Stimulated activated CD4-positive, alpha-beta T cell treated with anti-CD3 and anti-CD28 coated beads, Interleukin-12 subunit alpha, Interleukin-12 subunit beta, amount 100 ng/mL, for 48 hours (primary cell): ENCODE data around the gene TCP11X2.
"Not testable (repeated sequence)": the region's sequence is repeated elsewhere in the genome, so short reads cannot be mapped to it uniquely, and the experiment has no call there.

ENCODE experiments used
- DNase-seq, 3 donors: peaks; one replicate each; pipeline ENCODE4 v3.0.0-alpha.2; 2020; ENCODE audit warnings: low read depth in 2 of 3, low spot score in 1 of 3

Gene TCP11X2

DNA sequence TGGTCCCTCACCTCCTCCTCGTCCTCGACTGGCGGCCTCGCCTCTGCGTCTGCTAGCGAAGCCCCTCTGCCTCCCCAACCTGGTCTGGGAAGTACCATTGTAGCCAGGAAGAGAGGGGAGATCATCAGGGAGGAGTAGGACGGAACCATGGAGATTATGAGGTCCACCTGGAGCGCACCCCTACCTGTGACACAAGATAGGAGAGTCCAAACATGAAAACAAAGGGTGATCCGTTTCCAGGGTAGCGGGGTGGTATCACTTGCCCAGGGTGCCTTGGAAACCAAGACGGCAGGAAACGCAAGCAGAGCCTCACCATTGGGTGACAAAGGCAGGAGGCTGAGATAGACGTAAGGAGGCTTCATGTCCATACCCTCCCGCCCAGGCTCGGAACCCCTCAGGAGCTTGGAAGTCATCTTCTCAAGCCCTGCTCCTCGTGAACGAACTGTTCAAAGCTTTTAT lies at the start of gene TCP11X2:
TSS of gene TCP11X2 (minus strand) at position 51 of the 459 bp plus-strand sequence.
- DNase-seq: not testable (repeated sequence)

DNA sequence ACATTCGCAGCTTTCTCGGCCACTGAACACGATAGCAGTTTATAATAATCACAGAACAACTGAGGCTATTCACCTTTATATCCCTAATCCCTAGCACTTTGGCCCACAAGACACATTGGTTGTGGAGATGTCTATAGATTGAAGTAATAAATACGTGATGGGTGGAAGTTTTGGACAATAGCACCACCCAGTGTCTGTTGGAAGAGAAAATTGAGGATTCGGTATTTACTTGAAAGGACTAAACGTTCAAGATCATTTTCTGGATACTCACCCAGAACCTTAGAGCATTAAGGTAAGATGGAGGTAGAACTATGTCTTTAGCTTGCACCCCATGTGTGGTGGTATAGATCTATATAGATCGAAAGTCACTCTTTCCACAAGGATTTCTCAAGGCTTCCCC lies 45.7 kb upstream of the TCP11X2 start:
- no peak for DNase-seq

DNA sequence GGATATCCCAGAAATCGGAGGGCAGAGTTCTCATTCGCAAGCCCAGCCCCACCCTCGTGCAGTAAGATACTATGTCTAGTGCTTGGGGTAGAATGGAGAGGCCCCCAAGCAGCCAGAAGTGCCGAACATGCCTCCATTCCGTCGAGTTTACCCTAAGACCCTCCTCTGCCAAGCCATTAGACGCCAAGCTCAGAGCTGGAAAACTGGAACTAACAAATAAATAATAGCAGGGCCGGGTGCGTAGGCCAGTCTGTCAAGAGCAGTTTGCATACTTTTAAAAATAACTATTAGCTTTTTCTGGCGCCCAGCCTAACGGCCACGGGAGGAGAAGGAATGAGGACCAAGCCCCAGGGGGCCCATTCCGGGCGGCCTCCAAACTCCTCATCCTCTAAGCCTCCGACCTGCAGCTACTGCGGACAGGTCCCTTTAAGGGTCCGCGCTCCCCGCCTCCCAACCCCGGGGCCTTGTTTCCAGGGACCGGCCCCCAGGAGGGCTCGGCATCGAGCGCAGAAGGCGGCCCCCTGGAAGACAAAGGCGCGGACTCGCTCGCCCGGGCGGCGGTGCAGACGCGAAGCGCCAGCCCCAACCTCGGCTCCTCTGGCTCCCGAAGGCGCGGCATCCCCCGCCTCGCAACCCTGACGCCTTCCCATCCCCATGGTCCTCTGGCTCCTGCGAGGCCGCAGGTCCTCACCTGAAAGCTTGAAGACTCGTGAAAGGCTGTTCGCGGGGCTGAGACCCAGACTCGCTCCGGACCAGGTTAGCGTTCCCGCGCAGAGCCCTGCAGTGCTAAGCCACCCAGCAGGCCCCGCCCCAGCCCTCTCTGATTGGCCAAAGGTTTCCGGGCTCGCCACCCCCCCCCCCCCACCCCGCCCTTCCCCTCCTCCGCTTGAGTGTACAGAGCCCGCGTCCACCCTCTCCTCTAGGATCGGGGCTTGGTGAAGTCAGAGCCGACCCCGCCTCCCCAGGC lies 44.6 kb upstream of the TCP11X2 start, which contains the start of gene TMSB15A:
TSS of gene TMSB15A (minus strand) at position 765 of the 967 bp plus-strand sequence.
- DNase-seq: peak; percentile 11 to 51 (median 27)

DNA sequence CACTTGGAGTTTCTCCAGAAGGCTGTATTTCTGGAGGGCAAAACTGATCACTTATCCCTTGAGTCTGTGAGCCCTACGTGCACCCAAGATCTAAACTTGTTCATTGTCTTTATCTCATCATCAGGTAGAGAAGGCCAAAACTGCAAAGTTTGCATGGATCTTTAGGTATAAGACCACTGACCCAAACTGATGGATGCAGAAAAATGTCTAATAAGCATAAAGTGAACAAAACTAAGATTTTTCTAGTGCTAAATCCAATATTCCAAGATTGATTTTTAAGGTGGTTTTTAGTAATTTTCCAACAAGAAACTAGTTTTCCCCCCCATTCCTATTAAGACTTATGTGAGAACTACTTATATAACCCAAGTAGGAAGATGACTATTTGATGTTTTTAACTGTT lies 42.9 kb upstream of the TCP11X2 start:
- no peak for DNase-seq

DNA sequence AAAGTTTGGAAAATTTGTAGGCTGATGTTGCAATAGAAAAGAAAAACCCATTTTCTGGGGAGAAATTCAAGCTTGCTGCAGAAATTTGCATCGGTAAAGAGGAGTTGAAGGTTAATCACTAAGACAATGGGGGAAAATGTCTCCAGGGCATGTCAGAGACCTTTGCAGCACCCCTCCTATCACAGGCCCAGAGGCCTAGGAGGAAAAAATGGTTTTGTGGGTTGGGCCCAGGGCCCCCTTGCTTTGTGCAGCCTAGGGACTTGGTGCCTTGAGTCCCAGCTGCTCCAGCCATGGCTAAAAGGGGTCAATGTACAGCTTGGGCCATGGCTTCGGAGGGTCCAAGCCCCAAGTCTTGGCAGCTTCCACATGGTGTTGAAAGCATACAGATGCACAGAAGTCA lies 27.1 kb upstream of the TCP11X2 start:
- DNase-seq: no peak

DNA sequence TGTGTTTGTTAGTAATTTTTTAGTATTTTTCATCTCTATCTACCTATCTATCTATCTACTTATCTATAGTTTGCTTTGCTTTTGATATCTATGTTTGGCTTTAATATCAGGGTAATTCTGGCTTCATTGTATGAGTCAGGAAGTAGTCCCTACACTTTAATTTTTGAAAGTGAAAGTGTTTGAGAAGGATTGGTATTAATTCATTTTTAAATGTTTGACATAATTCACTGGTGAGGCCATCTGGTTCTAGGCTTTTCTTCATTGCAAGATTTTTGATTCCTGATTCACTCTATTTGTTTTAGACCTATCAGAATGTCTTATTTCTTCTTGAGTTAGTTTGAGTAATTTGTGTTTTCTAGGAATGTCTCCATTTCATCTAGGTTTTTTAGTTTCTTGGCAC lies 20.2 kb upstream of the TCP11X2 start:
- DNase-seq: no peak

DNA sequence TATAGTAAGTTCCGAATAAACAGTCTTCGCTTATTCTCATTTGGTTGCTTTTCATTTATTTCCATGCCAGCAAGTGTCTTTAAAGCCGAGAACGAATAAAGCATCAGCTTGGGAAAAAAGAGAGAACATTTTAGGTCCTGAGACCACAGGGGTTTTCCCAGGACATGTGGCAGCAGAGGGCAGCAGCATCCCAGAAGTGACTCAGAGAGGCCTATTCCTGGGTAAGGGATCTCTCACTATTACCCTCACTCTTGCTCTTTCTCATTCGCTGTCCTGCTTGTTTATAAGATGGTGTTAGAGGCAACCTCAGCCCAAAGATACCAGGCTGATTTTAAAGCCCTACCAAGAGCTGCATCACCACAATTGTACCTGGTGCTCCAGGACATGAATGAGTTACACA lies 7.2 kb upstream of the TCP11X2 start:
- not testable (repeated sequence) for DNase-seq

DNA sequence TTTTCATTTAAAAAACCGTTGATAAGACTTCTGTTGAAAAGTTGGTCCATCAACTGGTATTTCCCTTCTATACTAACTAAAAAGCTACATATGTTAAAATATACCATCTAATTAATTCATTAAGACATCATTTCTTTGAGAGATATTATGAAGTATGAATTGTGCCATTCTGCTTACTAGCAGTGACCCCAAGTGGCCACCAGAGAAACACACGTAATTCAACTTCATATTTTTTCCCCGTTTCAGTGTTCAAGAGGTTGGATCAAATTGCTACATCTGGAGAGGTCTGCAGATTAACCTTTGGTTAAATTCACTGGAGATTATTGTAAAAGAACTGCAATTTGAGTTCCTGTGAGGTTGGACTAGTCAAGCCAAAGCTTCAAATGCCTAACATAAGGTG lies 1.4 kb downstream of the TCP11X2 start:
- DNase-seq: not testable (repeated sequence)

DNA sequence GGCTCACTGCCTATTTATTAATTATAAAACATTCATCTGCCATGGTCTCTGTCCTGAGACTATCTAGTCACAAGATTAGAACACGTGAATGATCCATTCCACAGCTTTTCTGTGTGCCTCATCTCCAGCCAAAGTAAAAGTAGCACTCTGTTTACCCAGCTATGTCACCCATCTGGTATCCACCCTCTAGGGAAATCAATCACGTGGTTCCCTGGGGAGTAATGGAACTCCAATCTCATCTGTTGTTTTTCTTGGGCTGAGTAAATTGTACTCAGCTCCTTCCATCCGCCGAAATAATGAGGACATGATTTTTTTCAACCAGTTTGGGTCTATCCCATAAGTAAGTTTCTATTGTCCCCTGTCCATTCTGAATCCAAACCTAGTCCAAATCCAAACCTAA lies 13.0 kb downstream of the TCP11X2 start:
- not testable (repeated sequence) for DNase-seq

DNA sequence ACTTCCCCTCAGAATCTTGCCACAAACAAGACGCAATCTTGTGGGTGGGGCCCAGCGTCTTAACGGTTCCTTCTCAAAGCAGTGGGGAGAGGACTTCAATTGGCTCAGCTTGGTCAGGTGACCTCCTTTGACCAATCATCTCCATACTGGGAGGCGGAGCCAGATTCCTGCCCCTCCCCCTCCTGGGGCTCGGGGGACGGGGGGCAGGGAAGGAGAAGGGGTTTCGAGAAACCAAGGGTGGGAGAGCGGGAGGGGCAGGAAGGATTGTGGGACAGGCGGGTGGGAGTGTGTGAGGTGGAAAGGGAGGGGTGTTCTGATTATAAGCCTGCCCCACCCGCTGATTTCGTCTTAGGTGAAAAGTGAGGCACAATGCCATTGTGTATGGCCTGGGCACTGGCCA lies 31.7 kb downstream of the TCP11X2 start, which contains the start of gene NXF2B:
TSS of gene NXF2B (minus strand) at position 101 of the 400 bp plus-strand sequence. CDS start 59,972 bp downstream, outside the sequence.
- DNase-seq: not testable (repeated sequence)

DNA sequence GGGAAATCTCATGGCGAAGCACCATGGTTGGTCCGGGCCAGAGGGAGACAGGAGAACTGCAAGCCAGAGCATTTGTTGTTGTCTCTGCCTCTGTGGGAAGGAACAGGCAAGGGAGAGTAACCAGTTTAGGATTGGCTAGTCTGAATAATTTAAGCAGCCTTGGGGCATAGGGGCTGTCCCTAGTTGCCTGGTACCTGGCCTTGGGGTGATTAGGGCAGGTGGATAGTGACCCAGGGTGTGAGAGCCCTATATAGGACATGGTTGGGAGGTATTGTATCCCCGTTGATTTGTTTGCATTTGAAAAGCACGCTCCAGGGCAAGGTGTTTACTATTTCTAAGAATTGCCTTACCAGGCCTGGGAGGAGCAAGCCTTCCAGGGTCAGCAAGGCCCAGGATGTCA lies 57.1 kb downstream of the TCP11X2 start:
- DNase-seq: not testable (repeated sequence)
